Peyer's patch (tissue), 4 donors: ENCODE results near the gene CHMP4A. TPM values are rescaled to one million over a fixed set of nuclear protein-coding genes. Genes with fewer than 3 reads are reported as not detected.
"Not testable (repeated sequence)": the region's sequence is repeated elsewhere in the genome, so short reads cannot be mapped to it uniquely, and the experiment has no call there.

Experiments used
- DNase-seq, 3 donors: peaks; one replicate each; pipeline ENCODE4 v3.0.0-alpha.2; 2017 to 2019
- H3K27ac ChIP-seq, 4 donors: fragments of 200-600 bp; sonication (generic); one replicate each; pipeline ENCODE4 v1.5.1; 2016 to 2019
- H3K27me3 ChIP-seq, 2 donors: fragments of 200-600 bp; sonication (generic); one replicate each; pipeline ENCODE4 v1.5.1; 2019
- H3K36me3 ChIP-seq, 3 donors: fragments of 200-600 bp; sonication (generic); one replicate each; pipeline ENCODE4 v1.5.1; 2016 to 2019
- H3K4me1 ChIP-seq, 4 donors: fragments of 200-600 bp; sonication (generic); one replicate each; pipeline ENCODE4 v1.5.1; 2016 to 2019
- H3K4me3 ChIP-seq, 4 donors: fragments of 200-600 bp; sonication (generic); 1 replicate in 3 of 4; 2 replicates in 1 of 4; pipeline ENCODE4 v1.5.1; 2016 to 2019; ENCODE audit warnings: mild to moderate bottlenecking in 1 of 4
- H3K9me3 ChIP-seq, 4 donors: fragments of 200-600 bp; sonication (generic); one replicate each; pipeline ENCODE4 v1.5.1; 2016 to 2019; ENCODE audit warnings: mild to moderate bottlenecking in 1 of 4
- POLR2A ChIP-seq, 2 donors: fragments of 450-650 bp; IDR thresholded peaks; one replicate each; pipeline ENCODE4 v1.5.1; 2017; ENCODE audit warnings: antibody characterized with exemption in 2 of 2, mild to moderate bottlenecking in 2 of 2, moderate library complexity in 2 of 2
- total RNA-seq, 4 donors: library from RNA; depleted of rRNA; stranded (reverse); fragments of >200 nt; gene quantifications; one replicate each; pipeline ENCODE4 v1.1.0, GENCODE V29; 2016
- TF ChIP-seq, protein P1 (sequence below), 6 experiments: fragments of 450-650 bp in 4 of 6; fragments of 200-600 bp in 2 of 6; sonication (generic) in 1 of 6; IDR thresholded peaks; one replicate each; pipeline ENCODE4 v1.5.1; 2017 to 2019; ENCODE audit warnings: antibody characterized with exemption in 6 of 6, mild to moderate bottlenecking in 3 of 6, moderate library complexity in 1 of 6

The CHMP4A gene
- total RNA-seq, 4 donors from 2014 or later: 31.4 to 190 (median 54.3) TPM

DNA sequence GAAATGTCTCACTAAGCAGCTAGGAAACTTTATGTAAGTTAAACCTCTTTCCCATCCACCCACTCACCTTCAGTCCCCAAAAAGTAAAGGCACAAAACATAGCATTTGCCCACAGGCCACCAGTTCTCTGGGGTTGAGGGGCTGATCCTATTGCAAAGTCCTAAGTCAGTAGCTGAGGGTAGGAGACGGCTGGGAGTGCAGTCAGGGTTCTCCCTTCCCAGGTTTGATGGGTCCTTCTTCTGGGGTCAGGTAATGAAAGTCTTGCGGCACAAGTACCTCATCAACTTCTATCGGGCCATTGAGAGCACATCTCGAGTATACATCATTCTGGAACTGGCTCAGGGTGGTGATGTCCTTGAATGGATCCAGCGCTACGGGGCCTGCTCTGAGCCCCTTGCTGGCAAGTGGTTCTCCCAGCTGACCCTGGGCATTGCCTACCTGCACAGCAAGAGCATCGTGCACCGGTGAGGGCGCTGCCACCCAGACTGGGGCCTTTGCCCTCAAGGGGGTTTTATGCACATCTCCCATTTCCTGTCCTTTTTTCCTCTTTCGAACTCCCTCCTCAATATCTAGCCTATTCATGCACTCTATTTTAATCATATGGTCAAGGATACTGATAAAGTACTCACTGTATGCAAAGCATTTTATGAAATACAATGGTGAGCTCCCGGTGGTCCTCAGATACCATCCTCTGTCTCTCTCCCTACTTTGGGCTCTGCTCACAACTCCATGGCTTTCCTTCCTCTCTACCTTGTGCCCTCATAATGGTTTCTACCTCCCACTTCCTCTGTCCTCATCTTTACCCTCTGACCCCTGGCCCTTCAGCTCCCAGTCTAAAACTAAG lies 6.8 kb downstream of the CHMP4A start:
- Histone ChIP-seq H3K27me3 (no peaks in the 10 kb centered on the region), H3K27ac (no peak overlapping the region), H3K36me3 (peaks cover 0 to 75% (median 0%) of the 10 kb centered on the region in 3 donors), H3K9me3 (no peaks in the 10 kb centered on the region), H3K4me3 (no peak overlapping the region), H3K4me1 (no peaks in the 10 kb centered on the region)
- no peak for DNase-seq
- TF ChIP-seq, protein P1, sequence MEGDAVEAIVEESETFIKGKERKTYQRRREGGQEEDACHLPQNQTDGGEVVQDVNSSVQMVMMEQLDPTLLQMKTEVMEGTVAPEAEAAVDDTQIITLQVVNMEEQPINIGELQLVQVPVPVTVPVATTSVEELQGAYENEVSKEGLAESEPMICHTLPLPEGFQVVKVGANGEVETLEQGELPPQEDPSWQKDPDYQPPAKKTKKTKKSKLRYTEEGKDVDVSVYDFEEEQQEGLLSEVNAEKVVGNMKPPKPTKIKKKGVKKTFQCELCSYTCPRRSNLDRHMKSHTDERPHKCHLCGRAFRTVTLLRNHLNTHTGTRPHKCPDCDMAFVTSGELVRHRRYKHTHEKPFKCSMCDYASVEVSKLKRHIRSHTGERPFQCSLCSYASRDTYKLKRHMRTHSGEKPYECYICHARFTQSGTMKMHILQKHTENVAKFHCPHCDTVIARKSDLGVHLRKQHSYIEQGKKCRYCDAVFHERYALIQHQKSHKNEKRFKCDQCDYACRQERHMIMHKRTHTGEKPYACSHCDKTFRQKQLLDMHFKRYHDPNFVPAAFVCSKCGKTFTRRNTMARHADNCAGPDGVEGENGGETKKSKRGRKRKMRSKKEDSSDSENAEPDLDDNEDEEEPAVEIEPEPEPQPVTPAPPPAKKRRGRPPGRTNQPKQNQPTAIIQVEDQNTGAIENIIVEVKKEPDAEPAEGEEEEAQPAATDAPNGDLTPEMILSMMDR (IDR thresholded peaks at IDR 0.05): no peak
- no peak for TF ChIP-seq POLR2A (IDR thresholded peaks at IDR 0.05)

DNA sequence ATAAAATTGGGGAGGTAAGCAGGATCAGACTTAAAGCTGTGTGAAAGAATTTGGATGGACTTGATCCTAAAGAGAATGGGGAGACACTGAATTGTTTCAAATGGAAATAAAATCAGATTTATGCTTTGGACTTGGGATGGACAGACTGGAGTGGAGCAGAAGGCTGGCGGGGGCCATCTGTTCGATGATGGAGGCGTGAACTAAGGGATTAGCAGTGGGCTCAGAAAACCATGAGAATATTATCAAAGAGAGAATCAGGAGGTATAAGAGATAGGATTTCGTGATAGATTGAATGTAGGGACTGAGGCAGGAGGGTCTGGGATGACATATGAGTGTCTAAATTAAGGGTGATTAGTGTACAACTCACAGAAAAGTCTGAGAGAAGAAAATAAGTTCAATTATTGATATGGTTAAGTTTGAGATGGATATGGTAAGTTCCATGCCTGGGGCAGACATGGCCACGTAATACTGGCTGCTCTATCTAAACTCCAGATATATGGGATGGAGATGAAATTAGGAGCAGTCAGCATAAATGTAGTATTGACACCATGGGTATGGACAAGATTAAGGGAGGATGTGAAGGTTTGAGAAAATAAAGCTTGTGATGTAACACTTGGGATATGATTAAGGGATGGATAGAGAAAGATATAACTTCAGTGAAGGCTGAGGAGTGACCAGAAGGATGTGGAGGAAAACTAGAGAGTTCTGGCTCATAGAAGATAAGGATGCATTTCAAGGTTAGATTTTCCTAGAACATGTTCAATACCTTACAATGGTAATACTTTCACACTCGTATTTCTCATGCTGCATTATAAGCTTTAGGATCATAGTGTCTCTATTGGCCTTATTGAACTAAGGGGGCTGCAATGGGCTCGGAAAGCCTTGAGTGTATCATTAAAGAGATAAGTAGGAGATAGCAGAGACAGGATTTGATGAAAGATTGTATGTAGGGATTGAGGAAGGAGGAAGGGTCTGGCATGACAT lies 8.8 kb downstream of the CHMP4A start:
- Histone ChIP-seq H3K4me1 (no peaks in the 10 kb centered on the region), H3K27ac (no peak overlapping the region), H3K36me3 (peaks cover 0 to 66% (median 0%) of the 10 kb centered on the region in 3 donors), H3K4me3 (no peak overlapping the region), H3K27me3 (no peaks in the 10 kb centered on the region), H3K9me3 (no peaks in the 10 kb centered on the region)
- no peak for DNase-seq
- TF ChIP-seq, protein P1 (IDR thresholded peaks at IDR 0.05): no peak
- TF ChIP-seq POLR2A (IDR thresholded peaks at IDR 0.05): no peak

DNA sequence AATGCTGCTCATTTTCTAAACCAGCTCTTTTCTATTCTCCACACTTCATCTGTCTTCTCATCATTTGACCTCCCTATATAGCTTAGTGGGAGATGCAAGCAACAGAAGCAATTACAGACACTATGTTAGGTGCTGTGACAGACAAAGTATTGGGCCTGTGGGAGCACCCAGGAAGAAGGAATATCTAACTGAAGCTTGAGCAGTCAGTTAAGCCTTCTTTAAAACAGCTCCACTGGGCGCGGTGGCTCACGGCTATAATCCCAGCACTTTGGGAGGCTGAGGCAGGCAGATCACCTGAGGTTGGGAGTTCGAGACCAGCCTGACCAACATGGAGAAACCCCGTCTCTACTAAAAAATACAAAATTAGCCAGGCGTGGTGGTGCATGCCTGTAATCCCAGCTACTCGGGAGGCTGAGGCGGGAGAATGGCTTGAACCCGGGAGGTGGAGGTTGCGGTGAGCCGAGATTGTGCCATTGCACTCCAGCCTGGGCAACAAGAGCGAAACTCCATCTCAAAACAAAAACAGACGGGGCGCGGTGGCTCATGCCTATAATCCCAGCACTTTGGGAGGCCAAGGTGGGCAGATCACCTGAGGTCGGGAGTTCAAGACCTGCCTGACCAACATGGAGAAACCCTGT lies 9.9 kb downstream of the CHMP4A start:
- H3K4me3 ChIP-seq, DNase-seq, H3K27me3 ChIP-seq, H3K9me3 ChIP-seq, H3K4me1 ChIP-seq, H3K27ac ChIP-seq: not testable (repeated sequence)
- peaks cover 0 to 56% (median 0%) of the 10 kb centered on the region in 3 donors for H3K36me3 ChIP-seq

DNA sequence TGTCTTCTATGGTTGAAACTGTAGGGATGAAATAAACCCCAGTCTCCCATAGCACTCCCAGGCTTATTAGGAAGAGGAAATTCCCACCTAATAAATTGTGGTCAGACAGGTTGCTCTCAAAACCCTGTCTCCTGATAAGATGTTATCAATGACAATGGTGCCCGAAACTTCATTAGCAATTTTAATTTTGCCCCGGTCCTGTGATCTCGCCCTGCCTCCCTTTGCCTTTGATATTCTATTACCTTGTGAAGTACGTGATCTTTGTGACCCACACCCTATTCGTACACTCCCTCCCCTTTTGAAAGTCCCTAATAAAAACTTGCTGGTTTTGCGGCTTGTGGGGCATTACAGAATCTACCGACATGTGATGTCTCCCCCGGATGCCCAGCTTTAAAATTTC lies 10.8 kb downstream of the CHMP4A start:
- H3K27me3 ChIP-seq, H3K4me3 ChIP-seq, H3K27ac ChIP-seq, H3K9me3 ChIP-seq, DNase-seq: not testable (repeated sequence)
- Histone ChIP-seq H3K36me3 (peaks cover 0 to 49% (median 0%) of the 10 kb centered on the region in 3 donors), H3K4me1 (peaks cover 0 to 15% (median 0%) of the 10 kb centered on the region in 4 donors)

DNA sequence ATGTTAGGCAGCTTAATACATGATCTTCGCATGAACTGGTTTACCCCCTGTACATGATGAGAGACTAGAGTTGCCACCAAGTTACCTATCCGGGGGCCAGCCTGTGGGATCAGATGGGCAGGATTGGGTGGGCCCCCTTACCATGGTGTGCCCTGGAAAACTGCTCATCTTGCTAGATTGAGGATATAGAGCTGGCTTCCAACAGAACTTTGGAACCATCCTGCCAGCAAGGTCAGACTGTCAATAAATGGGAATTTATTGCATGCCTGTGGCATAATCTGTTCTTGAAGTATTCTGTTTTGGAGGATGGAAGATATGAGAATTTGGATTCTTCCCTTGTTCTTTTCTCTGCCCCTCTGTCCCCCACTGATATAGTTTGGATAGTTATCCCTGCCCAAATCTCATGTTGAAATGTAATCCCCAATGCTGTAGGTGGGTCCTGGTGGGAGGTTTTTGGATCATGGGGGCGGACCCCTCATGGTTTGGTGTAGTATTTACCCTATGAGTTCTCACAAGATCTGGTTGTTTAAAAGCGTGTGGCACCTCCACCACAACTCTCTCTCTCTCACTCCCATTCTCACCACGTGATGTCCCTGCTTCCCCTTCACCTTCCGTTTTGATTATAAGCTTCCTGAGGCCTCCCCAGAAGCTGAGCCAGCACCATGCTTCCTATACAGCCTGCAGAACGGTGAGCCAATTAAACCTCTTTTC lies 14.3 kb downstream of the CHMP4A start:
- H3K36me3 ChIP-seq: peaks cover 0 to 27% (median 0%) of the 10 kb centered on the region in 3 donors
- no peak overlapping the region for H3K4me3 ChIP-seq
- H3K27ac ChIP-seq: peak overlapping the region in 3 of 4 donors; percentile 4 to 76 (median 40)
- H3K9me3 ChIP-seq: no peaks in the 10 kb centered on the region
- no peak for TF ChIP-seq POLR2A (IDR thresholded peaks at IDR 0.05)
- TF ChIP-seq, protein P1 (IDR thresholded peaks at IDR 0.05): no peak
- H3K27me3 ChIP-seq: no peaks in the 10 kb centered on the region
- H3K4me1 ChIP-seq: peaks cover 2 to 38% (median 9%) of the 10 kb centered on the region in 4 donors
- no peak for DNase-seq

- H3K27ac ChIP-seq: peak overlapping the region in 2 of 4 donors; percentile 96 to 97
- no peak for TF ChIP-seq POLR2A (IDR thresholded peaks at IDR 0.05)
- TF ChIP-seq, protein P1 (IDR thresholded peaks at IDR 0.05): no peak
- no peaks in the 10 kb centered on the region for H3K9me3 ChIP-seq
- no peak for DNase-seq
- H3K4me1 ChIP-seq: peaks cover 2 to 38% (median 9%) of the 10 kb centered on the region in 4 donors
- peaks cover 0 to 27% (median 0%) of the 10 kb centered on the region in 3 donors for H3K36me3 ChIP-seq
- H3K27me3 ChIP-seq: no peaks in the 10 kb centered on the region
- peak overlapping the region in 2 of 4 donors; percentile 97 to 98 for H3K4me3 ChIP-seq
Measured at GRCh38 chr14:24197056-24197450, 16.2 kb downstream of the CHMP4A start.
